NCI-H146 (cell line): ENCODE measurements around the gene ATP11A.

Experiments used
- DNase-seq: peaks from one replicate; lab custom pipeline; 2025; lab: John Stamatoyannopoulos, UW

ATP11A gene

DNA sequence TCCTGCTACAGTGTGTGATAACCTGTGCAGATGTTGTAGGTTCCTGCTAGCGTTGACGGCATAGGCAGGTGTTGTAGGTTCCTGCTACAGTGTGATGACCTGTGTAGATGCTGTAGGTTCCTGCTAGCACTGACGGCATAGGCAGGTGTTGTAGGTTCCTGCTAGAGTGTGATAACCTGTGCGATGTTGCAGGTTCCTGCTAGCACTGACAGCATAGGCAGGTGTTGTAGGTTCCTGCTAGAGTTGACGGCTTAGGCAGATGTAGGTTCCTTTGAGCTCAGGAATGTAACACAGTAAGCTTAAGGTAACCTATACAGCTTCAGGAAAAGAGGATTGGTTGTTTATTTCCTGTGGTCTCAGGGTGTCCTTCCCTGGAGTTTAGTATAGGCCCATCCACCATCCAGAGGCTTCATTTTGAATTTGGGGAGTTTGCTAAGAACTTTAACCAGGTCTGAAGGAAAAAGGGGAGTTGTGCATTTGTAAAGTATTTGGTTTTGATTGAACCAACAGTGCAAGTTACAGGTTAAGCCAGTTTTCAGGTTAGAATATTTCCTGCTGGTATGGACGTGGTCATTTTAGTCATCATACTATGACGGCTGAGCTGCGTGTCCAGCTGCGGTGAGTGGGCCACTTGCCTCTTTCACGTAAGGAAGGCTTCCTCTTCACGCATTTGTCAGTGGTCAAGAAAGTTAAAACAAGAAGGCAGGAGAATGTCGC, 53.8 kb downstream of the ATP11A start:
- peak; percentile 70 for DNase-seq

DNA sequence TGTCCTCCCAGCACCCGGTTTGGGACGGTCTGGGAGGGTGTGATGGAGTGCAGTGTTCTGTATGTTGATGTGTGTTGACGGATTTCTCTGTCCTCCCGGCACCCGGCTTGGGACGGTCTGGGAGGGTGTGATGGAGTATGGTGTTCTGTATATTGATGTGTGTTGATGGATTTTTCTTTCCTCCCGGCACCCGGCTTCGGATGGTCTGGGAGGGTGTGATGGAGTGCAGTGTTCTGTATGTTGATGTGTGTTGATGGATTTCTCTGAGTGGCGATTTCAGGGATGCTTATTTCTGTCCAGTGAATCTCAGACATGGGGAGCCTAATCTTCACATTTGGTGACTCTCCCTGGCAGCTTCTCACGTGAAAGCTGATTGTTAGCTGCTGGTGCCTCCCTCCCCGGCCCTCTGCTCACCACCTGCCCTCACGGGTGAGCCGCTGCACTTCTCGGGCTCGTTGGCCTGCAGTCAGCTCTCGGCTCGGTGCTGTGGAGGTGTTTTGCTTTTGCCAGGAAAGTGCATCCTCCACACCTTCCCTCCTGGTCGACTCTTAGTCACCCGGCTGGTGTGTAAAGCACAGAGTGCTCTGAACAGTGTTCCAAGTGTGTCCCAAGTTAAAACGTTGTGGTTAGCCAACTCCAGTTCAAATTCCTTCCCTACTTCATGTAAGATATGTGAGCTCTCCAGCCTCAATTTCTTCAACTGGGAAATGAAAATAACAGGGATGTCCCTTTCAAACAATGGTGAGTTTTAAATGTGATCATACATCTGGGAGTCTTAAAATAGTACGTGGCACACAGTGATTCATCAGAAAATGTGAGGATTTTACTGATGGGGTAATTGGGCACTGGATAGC, 54.6 kb downstream of the ATP11A start:
- peak; percentile 25 for DNase-seq

DNA sequence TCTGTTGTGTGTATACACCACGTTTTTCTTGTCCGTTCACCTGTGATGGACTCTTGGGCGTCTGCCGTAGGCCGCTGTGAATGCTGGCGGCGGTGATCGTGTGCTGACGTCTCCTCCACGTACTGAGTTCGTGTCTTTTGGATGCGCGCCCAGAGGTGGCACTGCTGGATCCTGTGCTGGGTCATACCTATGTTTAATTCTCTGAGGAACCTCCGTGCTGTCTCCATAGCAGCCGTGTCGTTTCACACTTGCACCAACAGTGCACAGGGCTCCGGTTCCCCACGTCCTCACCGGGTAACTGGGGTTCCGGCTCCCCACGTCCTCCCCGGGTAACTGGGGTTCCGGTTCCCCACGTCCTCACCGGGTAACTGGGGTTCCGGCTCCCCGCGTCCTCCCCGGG, 56.2 kb downstream of the ATP11A start:
- no peak for DNase-seq

DNA sequence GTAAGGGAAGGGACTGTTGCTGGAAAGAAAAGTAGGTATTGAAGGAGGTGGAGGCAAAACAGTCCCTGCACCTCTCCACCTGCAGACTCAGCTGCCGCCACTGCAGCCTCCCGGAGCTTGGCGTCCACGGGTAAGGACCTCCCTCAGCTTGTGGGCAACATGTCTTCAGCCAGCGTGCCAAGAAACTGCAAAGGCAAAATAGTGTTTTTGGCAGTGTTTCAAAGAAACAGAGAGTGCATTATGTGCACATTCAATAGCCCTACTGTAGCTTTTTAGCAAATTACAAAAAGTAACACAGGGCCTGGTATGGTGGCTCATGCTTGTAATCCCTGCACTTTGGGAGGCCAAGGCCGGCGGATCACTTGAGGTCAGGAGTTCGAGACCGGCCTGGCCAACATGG, 57.4 kb downstream of the ATP11A start:
- DNase-seq: no peak

DNA sequence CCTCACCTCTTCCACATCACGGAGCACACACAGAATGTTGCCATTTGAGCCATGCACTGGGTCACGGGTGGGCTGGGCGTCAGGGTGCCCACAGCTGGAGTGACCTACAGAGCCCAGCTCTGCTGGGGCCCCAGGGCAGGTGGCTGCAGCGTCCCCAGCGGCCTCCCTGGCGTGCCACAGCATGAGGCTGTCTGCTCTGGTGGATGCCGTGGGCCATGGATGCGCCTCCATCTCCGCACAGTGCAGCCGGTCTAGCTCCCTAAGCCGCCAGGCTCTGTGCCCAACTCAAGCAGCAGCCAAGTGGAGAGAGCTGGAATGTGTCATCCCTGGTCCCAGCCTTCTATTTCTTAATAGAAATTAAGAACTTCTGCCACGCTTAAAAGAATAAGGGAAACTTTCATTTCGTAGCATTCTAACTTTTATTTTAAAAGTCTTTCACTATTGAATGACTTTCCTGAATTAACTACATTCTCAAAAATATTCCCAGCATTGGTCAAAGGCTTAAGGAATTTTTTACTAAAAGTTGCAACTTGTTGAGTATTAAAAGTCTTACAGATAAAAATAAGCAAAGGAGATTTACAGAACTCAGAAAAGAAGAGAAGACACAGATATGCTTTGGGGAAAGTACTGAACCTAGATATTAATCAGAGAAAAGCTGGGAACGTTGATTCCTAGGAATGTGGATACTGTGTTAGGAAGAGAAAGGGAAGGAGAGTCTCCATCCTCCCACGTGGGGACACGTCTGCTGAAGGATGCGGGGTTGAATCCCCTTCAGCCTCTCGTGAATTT, 59.3 kb downstream of the ATP11A start:
- DNase-seq: no peak

DNA sequence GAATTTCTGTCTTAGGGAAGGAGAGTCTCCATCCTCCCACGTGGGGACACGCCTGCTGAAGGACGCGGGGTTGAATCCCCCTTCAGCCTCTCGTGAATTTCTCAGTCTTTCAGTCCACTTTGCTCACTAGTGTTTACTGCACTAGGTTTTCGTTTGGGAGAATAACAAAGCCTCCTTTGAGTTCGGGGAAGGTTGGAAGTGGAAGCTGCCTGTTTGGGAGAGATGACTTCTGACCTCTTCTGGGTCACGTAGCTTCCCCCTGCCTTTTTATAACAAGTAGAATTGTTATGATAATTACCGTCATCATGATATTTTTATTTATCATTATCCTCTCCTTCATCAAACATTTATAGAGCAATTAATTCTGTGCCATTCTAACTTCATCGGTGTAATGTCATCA, 60.7 kb downstream of the ATP11A start:
- DNase-seq: no peak

DNA sequence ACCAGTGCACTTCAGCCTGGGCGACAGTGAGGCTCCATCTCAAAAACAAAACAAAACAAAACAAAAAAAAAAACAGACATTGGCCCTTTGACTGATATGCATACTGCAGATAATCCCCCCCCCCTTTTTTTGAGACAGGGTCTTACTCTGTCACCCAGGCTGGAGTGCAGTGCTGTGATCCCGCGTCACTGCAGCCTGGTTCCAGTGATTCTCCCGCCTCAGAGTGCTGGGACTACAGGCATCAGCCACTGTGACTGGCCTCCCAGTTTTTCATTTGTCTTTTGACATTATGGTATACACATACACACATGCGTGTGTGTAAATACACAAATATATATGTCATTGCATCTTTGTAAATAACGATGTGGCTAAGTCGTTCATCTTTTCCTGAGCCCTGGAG, 61.8 kb downstream of the ATP11A start:
- no peak for DNase-seq

DNA sequence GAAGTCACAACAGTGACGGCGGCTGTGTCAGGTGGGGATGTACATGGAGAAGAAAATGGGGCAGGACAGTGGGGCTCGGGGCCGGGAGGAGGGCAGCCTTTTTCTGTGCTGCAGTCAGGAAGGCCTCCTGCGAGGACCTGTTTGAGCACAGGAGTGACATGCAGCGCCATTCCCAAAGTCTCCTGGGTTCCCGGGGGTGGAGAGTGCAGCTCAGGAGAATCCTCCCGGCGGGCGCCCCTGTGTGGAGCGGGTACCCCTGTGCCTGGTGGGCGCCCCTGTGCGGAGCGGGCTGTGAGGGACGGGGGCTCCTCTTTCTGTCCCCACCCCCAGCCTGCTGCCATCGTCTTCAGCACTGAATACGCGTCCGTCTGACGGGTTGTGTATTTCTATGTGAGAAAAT, 62.4 kb downstream of the ATP11A start:
- no peak for DNase-seq

DNA sequence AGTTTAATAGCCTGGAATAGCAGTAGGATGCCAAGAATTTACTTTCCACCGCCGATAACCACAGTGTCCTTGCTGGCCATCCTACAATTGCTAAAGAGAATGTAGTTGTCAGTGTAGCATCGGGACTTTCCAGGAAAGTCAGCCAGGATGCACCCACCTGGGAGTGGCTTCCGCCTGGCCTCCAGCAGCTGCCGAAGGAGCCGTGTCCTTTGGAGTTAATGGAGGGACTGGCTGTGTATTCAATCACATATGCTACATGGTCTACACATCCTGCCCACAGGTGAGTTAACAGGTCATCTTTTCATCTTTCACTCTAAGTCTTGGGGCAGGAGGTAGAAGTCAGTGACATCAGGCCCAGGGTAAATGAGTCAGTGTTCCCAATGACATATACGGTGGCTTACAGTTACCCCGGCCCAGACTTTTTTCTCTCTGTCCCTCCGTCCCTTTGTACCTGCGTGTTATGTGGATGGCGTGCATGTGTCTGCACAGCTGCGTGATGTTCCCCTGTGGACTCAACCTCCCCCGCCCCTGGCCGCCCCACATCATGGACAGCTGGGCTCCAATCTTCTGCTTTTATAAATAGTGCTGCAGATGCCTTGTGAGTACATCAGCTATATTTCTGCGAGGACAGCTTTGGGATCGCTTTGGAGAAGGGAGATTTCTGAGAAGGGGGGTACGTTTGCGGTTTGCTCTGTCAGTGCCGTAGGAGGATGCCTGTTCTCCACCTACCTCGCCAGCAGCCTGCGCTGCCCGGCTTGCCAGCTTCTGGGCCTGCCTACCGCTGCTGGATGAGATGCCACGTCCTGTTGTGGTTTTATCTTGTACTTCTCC, 63.1 kb downstream of the ATP11A start:
- no peak for DNase-seq

DNA sequence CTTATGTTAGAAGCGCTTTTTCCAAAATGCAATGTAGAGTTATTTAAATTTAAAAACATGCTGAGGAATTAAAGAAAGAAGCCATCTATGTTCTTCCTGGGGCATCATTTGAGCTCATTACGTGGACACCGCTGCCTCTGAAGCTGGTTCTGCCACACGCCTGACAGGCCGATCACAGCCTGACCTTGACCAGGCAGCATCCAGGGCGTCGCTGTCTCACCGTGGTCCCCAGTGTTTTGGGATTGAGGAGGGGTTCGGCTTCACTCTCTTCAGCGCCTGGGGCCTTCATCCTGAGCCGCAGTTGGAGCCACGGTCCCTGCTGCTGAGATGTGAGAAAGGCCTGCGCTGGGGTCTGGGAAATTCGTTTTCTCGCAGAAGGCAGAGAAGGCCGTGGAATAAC, 64.0 kb downstream of the ATP11A start:
- DNase-seq: no peak

DNA sequence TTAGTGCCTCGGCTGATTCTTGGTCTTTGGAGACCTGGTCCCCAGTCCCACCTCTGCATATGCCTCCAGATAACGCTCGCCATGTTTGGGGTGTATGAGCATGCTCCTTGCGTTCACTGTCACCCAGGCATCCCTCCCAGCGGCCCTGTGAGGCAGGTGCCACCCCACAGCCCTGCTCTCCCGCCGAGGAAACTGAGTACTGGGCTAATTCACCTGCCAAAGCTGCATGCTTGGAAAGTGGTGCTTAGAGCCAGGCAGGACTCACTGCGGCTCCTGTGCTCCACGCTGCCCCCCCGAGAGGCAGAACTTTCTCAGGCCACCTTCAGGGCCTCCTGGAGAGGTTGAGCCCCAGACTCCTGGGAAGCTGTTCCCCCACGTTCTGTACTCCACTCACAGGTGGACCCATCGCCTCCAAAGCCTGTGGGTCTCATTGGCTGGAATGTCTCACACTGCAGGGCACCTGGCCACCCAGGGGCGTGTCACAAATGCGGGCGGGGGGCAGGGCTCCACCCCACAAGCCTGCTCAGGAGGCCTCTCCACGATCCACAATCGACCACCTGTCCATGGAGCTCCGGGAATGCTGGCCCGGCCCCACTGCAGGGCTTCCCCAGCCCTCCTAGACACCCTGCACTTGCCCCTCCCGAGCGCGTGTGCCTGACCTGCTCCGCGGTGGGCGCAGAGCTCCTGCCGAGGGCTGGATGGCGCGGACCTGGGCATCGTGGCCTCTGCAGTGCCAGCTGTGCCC, 64.6 kb downstream of the ATP11A start:
- no peak for DNase-seq

DNA sequence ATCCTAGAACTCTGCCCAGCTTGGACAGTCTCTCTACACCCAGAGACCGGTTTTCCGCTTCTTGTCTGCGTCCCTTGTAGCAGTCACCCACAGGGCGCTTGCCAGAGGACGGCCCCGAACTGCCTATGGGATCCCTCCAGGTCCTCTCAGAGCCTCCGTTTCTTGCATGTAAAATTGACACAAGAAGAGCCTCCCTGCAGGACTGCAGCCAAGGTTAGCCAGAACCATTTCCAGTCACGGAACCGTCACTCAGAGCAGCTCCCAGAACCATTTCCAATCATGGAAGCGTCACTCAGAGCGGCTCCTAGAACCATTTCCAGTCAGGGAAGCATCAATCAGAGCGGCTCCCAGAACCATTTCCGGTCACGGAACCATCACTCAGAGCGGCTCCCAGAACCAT, 65.5 kb downstream of the ATP11A start:
- DNase-seq: no peak

DNA sequence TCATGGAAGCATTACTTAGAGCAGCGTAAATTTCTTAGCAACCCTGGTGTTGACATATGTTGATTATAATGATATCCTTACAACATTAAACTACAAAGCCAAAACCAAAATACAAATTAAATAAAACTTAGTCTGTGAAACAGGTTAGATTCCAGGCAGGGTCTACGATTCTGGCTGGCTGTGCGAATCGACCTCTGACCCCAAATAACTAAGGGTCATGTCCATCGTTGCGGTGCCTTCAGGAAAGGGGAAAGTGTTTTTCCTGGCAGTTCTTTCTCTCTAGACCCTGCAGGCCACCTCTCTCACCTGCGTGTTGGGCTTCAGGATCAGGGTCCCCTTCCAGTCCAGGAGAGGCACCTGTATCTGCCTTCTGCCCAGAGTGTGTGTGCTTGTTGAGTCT, 66.2 kb downstream of the ATP11A start:
- no peak for DNase-seq

DNA sequence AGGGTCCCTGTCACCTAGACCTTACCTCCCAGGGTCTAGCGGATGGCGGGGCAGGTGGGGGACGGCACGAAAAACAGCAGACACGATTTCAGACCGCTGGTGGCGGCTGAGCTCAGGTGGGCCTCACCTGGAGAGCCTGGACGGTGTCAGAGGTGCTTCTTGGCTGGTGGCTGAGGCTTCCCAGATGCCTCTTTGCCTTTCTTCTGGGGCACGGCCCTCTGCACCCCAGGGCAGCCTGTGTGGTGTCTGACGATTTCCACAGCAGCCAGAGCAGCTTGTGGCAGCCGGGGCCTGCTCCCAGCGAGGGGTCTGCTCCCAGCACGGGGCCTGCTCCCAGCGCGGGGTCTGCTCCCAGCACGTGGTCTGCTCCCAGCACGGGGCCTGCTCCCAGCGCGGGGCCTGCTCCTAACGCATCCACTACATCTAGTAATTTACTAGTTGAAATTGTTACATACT, 66.7 kb downstream of the ATP11A start:
- peak; percentile 85 for DNase-seq

DNA sequence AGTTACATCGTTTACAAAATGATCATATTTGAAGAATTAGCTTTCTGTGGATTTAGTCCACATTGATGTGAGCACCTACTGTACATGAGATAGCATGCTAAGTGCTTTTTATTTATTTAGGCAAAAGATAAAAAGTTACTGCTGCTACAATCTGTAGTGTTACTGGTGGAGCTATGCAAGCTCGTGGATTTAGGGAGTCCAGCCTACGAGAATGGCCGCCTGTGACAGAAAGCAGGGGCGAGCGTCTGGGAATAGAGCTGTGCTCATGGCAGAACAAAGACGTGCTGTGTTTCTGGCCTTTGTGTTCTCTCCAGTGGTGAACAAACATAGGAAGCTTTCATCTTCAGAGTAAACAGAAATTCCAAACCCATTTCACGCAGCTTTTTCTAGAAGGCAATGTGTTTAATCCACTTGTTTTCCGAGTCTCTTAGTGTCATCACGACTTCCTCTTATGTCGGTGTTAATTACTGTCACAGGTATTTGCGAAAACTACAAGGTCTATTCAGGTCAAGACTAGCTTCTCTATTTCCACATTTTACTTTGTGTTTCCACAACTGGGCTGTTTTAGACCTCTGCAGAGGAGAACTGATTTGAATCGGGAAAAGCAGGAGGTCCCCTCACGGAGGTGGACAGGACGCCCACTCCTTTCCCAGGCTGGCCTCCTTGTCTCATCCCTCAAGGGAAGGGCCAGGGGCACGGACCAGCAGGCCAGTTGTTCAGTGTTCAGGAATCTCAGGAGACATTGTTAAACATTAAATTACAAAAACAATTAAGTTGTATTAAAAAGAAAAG, 67.3 kb downstream of the ATP11A start:
- peak; percentile 91 for DNase-seq

DNA sequence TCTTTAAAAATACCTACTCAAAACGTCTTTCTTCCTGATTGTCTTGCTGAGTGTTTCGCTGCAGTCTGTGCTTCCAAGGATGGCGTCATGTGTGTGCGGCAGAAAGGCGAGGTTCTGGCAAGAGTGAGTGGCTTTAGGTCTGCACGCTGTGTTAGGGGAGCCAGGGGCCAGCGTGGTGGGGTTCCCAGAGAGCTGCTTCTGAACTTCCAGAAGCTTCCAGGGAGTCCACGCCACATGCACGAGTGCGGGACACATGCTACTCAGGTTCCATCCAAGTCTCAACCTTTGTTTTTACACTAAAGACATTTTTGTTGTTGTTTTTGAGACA, 67.9 kb downstream of the ATP11A start:
- DNase-seq: no peak

DNA sequence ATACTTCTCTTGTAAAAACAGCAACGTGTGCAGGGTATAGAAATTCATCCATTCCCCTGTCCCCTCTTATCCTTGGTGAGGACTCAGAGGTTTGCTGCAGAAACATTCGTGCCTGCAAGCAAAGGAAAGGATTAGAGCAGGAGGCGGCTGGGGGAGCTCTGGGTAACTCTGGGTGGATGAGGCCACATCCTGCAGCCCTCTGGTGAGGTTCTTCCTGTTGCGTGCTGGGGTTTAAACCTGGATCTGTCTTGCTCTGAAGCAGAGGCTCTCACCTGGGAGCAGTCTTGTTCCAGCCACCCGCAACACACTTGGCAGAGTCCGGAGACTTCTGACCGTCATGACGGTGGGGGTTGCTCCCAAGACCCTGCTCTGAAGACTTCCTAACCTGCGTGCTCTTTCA, 69.2 kb downstream of the ATP11A start:
- no peak for DNase-seq

DNA sequence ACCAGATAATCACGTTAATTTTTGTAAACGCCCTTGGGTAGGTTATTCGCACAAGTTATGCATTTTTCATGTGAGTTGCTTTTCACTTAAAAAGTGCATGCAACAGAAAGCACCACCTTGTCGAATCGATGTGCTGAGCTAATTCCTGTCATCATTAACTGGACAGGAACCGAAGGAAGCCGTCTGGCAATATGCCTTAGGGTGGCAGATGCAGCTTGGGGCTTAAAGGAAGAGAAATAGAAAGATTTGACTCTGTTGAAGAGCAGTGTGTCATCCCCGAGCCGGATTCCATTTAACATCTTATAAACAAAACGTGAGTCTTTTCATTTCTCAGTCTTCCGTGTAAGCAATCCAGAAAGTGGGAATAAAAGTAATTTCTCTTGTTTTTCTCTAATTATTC, 70.0 kb downstream of the ATP11A start:
- DNase-seq: no peak

DNA sequence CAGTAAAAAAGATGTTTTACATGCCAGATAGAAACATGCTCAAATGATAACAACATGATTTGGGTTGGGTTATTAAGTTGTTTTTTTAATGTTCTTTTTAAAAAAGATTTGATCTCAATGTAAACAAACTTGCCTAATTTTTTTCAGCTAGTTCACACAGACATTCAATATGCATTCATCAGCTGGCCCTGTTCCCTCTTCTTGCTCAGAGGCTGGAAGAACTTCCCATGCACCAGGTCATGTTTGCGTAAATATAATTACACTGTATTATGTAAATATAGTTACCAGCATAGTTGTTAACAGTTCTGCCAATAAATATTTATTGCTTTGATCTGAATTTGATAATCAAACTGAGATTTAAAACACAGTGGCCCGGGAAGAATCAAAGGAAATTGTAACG, 70.6 kb downstream of the ATP11A start:
- peak; percentile 26 for DNase-seq

DNA sequence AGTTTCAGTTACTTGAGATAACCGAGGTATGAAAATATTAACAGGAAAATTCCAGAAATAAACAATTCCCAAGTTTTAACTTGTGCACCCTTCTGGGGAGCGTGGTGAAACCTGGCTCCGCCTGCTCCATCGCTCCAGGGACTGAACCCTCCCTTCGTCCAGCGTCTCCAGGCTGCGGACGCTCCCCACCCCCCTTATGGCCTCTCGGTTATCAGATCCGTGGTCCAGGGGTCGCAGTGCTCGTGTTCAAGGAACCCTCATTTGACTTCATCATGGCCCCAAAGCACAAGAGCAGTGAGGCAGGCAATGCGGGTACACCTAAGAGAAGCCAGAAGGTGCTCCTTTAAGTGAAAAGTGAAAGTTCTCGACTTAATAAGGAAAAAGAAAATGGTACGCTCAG, 71.1 kb downstream of the ATP11A start:
- DNase-seq: no peak
